NCI-H2081 (cell line): ENCODE data around the gene HSPE1.
"Not testable (repeated sequence)": the region's sequence is repeated elsewhere in the genome, so short reads cannot be mapped to it uniquely, and the experiment has no call there.

ENCODE experiments used
- DNase-seq, 2 experiments: peaks; one replicate each; lab custom pipeline; 2025; lab: John Stamatoyannopoulos, UW

The HSPE1 gene

DNA sequence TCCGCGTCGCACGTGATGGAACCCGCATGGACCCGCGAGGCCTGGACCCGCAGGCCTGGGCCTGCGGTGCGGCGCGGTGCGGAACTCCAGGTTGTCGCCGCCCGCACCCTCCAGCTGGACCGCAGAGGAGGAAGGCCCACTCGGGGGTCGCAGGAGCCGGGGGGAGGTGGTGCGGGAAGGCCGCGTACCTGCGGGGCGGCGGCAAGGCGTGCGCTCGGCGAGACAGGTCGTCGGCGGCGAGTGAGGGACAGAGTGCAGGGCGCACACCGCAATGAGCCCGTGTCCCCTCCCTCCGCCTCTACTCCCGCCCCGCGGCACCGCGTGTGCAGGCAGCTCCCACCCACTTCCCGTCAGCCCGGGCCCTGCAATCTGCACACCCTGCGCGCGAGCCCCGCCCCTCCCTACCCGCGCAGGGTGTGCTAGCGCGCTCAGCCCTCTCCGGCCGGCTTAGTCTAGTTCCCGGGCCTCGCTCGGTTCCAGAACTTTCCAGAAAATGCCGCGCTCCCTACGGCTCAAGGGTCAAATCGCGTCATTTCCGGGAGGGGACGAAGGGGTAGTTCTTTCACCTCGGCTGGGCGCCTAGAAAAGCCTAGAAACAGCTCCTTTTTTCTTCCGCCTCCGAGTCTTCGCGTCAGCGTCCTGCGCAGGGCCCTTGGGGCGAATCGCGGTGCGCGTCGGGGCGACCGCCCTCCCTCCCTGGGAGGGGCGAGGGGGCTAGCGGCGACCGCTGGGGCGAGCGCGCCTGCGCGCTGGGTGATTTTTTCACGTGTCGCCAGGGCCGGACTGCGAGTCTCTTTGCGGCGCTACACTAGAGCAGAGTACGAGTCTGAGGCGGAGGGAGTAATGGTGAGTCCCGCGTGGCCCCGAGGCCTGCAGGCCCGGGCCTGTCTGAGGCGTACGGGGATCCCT is at the start of gene HSPE1, which contains the start of gene HSPD1:
Gene HSPE1, plus strand, starts transcription at position 786 of the 909 bp plus-strand sequence. Its CDS starts 58 bp downstream, at position 844.
Gene HSPD1, minus strand, starts transcription at position 247 of the 909 bp plus-strand sequence. CDS start 992 bp downstream, outside the sequence.
- DNase-seq, result peak; percentile 97 to 99

DNA sequence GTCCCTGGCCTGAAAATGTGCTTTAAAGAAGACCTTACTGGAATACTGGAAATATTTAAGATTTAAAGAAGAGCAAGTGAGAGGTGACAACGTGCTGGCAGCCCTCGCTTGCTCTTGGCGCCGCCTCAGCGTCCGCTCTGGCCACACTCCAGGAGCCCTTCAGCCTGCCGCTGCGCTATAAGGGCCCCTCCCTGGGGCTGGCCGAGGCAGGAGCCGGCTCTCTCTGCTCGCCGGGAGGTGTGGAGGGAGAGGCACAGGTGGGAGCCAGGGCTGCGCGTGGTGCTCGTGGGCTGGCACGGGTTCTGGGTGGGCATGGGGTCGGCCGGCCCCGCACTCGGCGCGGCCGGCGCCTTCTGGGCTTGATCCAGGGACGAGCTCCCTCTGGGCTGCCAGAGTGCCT is 49.7 kb upstream of the HSPE1 start:
- no peak for DNase-seq

DNA sequence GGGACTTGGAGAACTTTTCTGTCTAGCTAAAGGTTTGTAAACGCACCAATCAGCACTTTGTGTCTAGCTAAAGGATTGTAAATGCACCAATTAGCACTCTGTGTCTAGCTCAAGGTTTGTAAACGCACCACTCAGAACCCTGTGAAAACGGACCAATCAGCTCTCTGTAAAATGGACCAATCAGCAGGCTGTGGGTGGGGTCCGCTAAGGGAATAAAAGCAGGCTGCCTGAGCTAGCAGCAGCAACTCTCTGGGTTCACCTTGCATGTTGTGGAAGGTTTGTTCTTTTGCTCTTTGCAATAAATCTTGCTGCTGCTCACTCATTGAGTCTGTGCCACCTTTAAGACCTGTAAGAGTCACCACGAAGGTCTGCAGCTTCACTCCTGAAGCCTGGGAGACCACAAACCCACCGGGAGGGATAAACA is 49.2 kb upstream of the HSPE1 start:
- DNase-seq, result not testable (repeated sequence)

DNA sequence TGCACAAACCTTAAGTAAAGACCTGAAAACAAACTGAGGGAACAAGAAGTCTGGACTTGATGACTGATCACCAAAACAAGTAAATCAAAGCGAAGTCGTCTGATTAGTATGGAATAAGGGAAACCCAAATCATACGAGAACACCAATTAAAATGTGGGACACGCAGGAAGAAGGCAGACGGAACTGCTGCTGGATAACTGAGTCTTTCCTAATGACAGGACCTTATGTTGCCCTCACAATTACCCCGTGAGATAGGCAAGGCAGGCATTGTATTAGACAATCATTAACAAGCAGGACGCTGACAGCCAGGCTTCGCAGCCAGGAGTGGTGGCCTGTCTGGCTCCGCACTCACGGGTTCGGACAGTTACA is 47.4 kb upstream of the HSPE1 start:
- DNase-seq, result no peak

DNA sequence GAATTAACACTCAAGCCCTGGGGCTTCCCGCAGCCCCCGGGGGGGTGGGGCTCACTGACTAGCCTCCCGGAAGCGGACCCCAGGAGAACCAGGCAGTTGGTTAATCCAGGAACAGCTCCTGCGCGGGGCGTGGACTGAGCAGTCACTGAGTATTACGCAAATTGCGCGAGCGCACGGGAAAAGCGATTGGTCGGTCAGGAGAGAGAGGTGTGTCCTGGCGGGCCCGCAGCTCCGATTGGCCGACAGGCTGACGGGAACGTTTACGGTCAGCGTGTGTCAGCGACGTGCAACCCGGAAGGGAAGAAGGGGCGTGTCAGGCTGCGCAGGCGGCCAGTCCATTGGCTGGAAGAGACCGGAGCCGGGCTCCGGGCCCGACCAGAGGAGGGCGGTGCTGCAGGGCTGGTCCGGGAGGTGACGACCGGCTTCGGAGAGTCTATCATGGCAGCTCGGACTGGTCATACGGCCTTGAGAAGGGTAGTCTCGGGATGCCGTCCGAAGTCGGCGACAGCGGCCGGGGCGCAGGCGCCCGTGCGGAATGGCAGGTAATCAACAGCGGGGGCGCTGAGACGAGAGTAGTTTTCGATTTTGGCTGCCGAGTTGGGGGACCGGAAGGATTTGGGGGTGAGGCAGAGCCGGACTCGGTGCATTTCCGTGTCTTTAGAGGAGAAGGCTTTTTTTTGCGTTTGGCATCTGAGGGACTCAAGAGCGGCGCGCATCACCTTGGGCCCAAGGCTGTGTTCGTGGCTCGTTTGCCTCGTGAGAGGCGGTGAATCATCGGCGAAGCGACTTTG is 46.9 kb upstream of the HSPE1 start, which contains the start of gene COQ10B:
Gene COQ10B, plus strand, starts transcription at position 430 of the 791 bp plus-strand sequence. Its CDS starts 9 bp downstream, at position 439.
- peak; percentile 98 to 100 for DNase-seq

DNA sequence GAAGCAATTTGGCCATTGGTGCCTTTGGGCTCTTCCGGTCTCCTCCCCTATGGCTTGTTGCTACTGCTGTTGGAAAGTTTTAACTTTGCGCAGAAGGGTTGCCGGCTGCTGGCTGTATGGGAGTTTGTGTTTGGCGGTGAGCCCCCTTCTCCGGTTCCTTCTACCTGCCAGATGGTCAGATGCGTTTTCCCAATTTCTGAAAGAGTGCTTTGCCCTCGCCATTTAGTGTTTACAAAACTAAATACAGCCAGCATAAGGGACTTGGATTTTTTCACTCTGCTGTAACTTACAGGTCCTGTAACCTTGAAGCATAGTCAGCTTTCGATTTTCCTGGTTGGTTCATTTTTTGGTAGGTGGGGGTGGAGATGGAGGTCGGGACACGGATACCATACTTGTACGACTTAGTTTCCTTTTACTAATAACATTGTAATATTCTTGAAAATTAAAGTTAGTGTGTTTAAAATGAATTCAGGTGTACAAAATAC is 46.2 kb upstream of the HSPE1 start:
- no peak for DNase-seq

DNA sequence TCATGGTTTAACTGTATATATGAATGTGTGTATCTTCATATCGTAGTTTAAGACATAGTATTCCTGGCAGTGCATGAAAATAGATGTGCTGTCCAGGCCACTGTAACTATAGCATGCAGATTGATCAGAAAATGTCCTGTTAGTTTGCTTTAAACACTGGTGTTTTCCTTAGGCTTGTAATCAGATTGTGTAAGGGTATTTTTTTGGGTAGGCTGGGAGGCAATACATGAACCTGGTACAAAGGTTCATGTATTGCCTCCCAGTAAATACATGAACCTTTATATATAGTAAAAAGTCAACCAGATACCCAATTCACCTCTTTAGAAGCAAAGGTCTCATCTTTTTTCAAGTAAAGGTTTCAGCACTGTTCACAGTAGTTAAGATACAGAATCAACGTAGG is 45.3 kb upstream of the HSPE1 start:
- no peak for DNase-seq

DNA sequence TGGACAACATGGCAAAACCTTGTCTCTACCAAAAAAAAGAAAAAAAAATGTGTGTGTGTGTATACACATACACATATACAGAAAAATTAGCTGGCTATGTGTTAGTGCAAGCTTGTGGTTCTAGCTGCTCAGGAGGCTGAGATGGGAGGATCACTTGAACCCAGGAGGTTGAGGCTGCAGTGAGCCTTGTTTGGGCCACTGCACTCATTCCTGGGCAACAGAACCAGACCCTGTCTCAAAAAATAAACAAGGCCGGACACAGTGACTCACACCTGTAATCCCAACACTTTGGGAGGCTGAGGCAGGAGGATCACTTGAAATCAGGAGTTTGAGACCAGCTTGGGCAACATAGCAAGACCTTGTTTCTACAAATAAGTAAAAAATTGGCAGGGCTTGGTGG is 44.8 kb upstream of the HSPE1 start:
- no peak for DNase-seq

DNA sequence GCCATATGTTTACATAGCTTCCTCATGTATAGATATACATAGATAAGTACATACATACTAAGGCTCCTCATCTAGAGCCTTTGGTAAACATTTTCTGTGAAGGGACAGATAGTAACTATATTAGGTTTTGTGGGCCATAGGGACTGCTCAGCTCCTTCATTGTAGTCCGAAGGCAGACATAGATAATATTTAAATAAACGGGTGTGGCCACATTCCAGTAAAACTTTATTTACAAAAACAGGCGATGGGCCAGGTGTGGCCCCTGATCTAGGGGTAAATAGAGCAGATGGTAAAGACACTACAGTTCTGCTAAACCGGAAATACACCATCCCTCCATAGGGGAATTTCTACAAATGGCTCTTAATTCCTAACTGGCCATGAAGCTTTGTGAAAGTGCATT is 39.5 kb upstream of the HSPE1 start:
- no peak for DNase-seq

DNA sequence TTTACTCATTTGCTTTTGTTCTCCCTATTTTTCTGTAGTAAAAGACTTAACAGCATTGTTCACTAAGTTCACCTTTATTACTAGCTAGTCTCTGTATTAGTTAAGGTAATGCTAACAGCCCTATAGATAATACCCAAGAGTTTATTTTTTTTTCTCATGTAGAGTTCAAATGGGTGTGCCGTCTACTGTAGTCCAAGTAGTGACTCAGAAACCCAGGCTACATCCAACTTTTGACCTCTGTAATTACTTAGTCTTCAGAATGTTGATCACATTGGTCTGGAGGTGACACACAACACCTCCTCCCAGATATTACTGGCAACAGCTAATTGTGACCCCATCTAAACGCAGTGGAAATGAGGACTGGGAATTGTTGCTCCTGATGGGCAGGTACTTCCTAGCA is 39.1 kb upstream of the HSPE1 start:
- no peak for DNase-seq

DNA sequence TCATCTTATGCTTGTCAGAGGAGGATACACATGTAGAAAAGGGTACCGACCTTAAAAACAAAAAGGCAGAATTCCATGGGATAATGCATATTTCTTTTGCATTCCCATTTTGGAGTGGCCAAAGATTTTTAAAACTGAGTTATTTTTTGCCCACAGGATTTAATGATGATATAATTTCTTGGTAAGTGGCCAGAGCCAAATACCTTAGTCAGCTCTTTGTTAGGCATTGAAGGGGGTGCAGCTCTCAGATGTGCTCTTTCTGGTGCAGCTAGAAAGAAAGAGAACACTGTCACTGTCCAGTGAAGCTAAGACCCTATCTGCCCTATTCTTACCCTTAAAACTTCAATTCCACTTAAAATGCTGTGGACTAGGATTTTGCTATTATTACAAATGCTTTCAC is 36.0 kb upstream of the HSPE1 start:
- DNase-seq, result no peak

DNA sequence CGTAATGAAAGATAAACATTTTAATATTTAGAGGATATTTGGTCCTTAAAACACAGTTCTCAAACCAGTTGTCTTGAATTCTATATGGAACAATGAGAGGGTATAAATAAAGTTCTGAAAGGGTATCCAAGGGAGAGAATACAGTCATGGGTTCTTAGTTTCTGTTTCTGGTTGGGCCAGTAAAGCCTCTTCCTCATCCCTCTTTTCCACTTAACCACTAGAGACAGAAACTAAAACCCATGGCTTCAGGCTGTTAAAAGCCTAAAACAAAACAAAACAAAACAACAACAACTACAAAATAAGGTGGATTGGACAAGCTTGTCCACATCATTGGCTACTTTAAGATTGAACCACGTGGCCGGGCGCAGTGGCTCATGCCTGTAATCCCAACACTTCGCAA is 28.0 kb upstream of the HSPE1 start:
- DNase-seq, result no peak

DNA sequence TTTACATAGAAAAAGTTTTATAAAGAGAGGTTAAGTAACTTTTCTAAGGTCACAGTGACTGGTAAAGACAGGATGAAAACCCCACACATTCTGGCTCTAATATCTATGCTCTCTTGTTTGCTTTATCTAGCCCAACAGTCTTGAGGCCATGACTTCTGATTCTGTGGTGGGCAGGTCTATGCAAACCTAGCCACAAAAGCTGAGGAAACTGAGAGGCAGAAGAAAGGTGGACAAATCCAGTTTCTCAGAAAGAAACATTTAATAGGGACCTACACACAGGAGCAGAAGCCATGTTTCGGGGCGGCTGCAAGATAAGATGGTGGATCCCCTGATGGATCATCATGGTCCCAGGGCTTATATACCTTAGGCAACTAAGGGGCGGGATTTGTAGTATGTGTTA is 22.4 kb upstream of the HSPE1 start:
- DNase-seq, result no peak

DNA sequence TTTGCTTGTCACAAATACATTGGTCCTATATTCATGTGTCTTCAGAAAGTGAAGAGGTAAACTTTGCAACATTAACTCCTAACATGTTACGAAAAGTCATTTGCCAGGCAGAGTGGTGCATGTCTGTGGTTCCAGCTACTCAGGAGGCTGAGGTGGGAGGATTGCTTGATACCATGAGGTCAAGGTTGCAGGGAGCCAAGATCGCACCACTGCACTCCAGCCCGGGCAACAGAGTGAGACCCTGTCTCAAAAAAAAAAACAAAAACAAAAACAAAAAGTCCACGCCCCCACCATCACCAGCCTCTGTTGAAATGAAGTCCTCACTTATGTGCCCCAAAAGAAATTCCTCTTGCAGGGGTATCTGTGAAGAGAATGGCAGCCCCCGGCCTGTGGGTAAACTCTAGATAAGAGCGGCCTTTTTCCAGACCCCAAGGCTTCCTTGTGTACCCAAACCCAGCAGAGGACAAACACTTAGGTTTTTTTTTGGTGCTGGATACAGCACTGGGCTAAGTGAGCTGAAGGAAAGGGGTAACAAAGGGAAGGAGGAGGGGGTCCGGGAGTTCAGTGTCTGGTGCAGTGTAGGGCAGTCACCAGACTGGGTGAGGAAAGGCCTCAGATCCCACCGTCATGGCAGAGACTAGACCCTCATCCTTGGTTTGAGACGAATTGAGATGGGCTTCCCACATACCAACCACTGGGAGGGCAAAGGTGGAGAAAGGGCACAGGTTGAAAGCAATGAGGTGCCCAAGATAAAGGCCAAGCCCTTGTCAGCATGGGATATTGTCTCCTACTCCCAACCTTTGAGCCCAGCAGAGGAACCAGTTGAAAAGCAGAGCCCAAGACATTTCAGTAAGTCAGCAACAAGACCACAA is 19.8 kb upstream of the HSPE1 start:
- DNase-seq, result no peak

DNA sequence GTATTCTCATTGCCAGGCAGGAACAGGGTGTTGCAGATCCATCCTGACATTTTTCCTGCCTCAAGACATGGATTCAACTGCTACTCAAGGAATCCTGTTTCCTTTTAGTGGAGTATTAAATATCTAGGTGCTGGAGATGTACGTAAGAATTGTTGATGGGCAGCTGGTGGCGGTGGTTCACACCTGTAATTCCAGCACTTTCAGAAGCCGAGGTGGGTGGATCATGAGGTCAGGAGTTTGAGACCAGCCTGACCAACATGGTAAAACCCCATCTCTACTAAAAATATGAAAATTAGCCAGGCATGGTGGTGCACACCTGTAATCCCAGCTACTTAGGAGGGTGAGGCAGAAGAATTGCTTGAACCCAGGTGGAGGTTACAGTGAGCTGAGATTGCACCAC is 15.9 kb upstream of the HSPE1 start:
- not testable (repeated sequence) for DNase-seq

DNA sequence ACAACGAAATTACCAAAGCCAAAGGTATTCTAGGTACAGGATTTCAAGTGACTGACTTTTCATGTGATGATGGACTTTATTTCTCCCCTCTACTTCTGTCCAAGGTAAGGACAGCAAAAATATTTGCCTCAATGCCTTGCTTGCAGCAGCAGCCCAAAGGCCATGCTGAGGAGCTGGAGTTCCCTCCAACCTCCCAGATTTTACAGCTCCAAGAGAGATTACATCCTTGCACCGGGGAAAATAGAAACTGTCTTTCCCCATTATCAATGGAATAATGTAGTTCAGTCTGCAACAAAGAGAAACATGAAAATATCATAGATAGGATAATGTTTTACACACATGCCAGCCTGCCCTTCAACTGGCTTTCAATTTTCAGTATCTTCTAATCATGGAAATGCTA is 14.0 kb upstream of the HSPE1 start:
- DNase-seq, result no peak

DNA sequence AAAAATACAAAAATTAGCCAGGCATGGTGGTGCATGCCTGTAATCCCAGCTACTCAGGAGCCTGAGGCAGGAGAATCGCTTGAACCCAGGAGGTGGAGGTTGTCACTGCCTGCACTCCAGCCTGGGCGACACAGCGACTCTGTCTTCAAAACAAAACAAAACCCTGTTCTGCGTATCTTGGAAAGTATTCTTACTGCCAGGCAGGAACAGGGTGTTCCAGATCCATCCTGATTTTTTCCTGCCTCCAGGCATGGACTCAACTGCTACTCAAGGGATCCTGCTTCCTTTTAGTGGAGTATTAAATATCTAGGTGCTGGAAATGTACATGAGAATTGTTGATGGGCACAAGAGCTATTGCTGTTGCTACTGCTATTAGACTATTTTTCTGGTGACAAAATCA is 12.8 kb upstream of the HSPE1 start:
- DNase-seq, result no peak

DNA sequence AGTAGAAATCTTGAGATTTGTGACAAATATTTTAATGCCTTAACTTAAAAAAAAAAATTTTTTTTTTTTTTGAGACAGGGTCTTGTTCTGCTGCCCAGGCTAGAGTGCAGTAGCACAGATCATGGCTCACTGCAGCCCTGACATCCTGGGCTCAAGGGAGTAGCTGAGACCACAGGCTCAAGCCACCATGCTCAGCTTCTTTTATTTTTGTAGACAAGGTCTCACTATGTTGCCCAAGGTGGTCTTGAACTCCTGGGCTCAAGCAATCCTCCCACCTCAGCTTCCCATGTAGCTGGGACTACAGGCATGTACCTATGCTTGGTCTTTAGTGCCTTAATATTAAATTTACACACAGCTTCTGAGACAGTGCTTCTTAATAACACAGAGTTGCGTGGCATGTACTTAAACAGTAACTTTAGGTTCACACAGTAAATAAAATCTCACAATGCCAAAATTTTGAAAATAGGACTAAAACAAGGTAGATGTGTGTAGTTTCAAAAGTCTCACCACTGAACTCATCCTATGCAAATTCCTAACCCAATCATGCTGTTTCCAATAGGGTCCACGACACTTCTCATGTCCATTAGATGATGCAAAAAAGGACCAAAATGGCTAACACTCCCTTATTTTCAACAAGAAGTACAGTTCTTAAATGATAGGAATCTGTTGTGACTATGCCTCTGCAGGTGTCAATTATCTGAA is 4.6 kb upstream of the HSPE1 start:
- no peak for DNase-seq

DNA sequence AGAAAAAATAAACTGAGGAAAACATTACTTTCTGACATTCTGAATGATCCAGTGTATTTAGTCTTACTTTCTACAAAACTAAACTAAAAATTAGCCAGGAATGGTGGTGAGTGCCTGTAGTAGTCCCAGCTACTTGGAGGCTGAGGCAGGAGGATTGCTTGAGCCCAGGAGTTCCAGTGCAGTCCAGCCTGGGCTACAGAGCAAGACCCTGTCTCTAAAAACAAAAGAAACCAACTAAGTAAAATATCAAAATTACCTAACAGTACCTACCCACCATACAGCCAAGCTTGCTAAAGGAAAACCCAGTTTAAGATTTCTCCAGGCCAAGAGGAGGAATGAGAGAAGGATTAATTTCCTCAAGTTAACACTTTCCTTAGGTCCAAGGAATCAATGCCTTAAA is 3.5 kb upstream of the HSPE1 start:
- no peak for DNase-seq

DNA sequence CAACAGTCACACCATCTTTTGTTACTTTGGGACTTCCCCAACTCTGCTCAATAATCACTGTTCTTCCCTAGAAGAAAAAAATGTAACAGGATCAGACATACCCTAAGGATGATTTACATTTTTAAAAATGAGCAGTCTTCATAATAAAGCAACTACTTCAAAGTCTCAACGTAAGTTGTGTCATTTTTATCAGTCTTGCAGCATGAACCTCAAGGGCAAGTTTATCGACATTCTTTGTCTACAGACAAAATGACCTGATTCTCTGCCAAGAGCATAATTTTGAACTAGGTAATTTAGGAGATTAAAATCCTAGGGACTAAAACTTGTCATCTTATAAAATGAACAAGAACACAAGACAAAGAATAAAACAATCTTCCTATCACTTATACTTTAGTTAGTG is 2.9 kb upstream of the HSPE1 start:
- no peak for DNase-seq
